SK-N-SH treated with all-trans-retinoic acid at 6 μM for 48 hours (cell line): ENCODE measurements around the gene SPOCD1.

ENCODE experiments used
- ATAC-seq: fragments of 200-7000 bp; cut with Tn5 transposase; 3 replicates; pipeline ENCODE4 v1.9.1; 2020; ENCODE audit warnings: mild to moderate bottlenecking, moderate library complexity
- BACH2 ChIP-seq: fragments of 250-450 bp; sonication (Bioruptor Pico); IDR thresholded peaks from 2 replicates; pipeline ENCODE4 v1.9.0; 2021; ENCODE audit warnings: mild to moderate bottlenecking, borderline replicate concordance
- CREB5 ChIP-seq: fragments of 250-450 bp; sonication (Bioruptor Pico); IDR thresholded peaks from 2 replicates; pipeline ENCODE4 v1.5.1; 2020; ENCODE audit warnings: low read depth, mild to moderate bottlenecking, moderate library complexity
- CSDC2 ChIP-seq: fragments of 250-450 bp; sonication (Bioruptor Pico); IDR thresholded peaks from 2 replicates; pipeline ENCODE4 v1.5.0; 2020; ENCODE audit warnings: mild to moderate bottlenecking, moderate library complexity
- CSRNP3 ChIP-seq: fragments of 250-450 bp; sonication (Bioruptor Pico); IDR thresholded peaks from 2 replicates; pipeline ENCODE4 v1.5.1; 2021; ENCODE audit warnings: mild to moderate bottlenecking, moderate library complexity
- ESRRG ChIP-seq: fragments of 250-450 bp; sonication (Bioruptor Pico); IDR thresholded peaks from 2 replicates; pipeline ENCODE4 v1.6.1; 2021; ENCODE audit warnings: mild to moderate bottlenecking
- ISL1 ChIP-seq: fragments of 250-450 bp; sonication (Bioruptor Pico); IDR thresholded peaks from 2 replicates; pipeline ENCODE4 v2.1.2; 2022; ENCODE audit warnings: mild to moderate bottlenecking, moderate library complexity
- OSR1 ChIP-seq: fragments of 250-450 bp; sonication (Bioruptor Pico); IDR thresholded peaks from 2 replicates; pipeline ENCODE4 v1.8.0; 2022; ENCODE audit warnings: moderate library complexity, mild to moderate bottlenecking, inconsistent platforms
- PATZ1 ChIP-seq: fragments of 250-450 bp; sonication (Bioruptor Pico); IDR thresholded peaks from 2 replicates; pipeline ENCODE4 v1.8.0; 2020; ENCODE audit warnings: mild to moderate bottlenecking, moderate library complexity, borderline replicate concordance
- POU6F1 ChIP-seq: fragments of 250-450 bp; sonication (Bioruptor Pico); IDR thresholded peaks from 2 replicates; pipeline ENCODE4 v1.8.0; 2021; ENCODE audit warnings: low read depth, mild to moderate bottlenecking, moderate library complexity, borderline replicate concordance
- PPARA ChIP-seq: fragments of 250-450 bp; sonication (Bioruptor Pico); IDR thresholded peaks from 2 replicates; pipeline ENCODE4 v1.5.0; 2020; ENCODE audit warnings: mild to moderate bottlenecking, borderline replicate concordance
- RARB ChIP-seq: fragments of 250-450 bp; sonication (Bioruptor Pico); IDR thresholded peaks from 2 replicates; pipeline ENCODE4 v1.8.0; 2021; ENCODE audit warnings: mild to moderate bottlenecking, moderate library complexity
- SNAI2 ChIP-seq: fragments of 250-450 bp; sonication (Bioruptor Pico); IDR thresholded peaks from 2 replicates; pipeline ENCODE4 v1.5.0; 2020; ENCODE audit warnings: mild to moderate bottlenecking, moderate library complexity
- TCF4 ChIP-seq: fragments of 250-450 bp; sonication (Bioruptor Pico); IDR thresholded peaks from 2 replicates; pipeline ENCODE4 v1.8.0; 2021; ENCODE audit warnings: mild to moderate bottlenecking, moderate library complexity, borderline replicate concordance
- TOX ChIP-seq: fragments of 250-450 bp; sonication (Bioruptor Pico); IDR thresholded peaks from 2 replicates; pipeline ENCODE4 v1.8.0; 2021; ENCODE audit warnings: mild to moderate bottlenecking, moderate library complexity, borderline replicate concordance
- TSHZ2 ChIP-seq: fragments of 250-450 bp; sonication (Bioruptor Pico); IDR thresholded peaks from 2 replicates; pipeline ENCODE4 v1.5.0; 2020; ENCODE audit warnings: mild to moderate bottlenecking, moderate library complexity
- ZC3H10 ChIP-seq: fragments of 250-450 bp; sonication (Bioruptor Pico); IDR thresholded peaks from 2 replicates; pipeline ENCODE4 v1.5.1; 2021; ENCODE audit warnings: mild to moderate bottlenecking, moderate library complexity
- ZFP3 ChIP-seq: fragments of 250-450 bp; sonication (Bioruptor Pico); IDR thresholded peaks from 2 replicates; pipeline ENCODE4 v1.5.0; 2020; ENCODE audit warnings: mild to moderate bottlenecking, moderate library complexity
- ZFP30 ChIP-seq: fragments of 450-650 bp; formaldehyde crosslinking; IDR thresholded peaks from 2 replicates; pipeline ENCODE4 v1.5.0; 2022; ENCODE audit warnings: mild to moderate bottlenecking, moderate library complexity
- ZNF565 ChIP-seq: fragments of 450-650 bp; formaldehyde crosslinking; conservative IDR thresholded peaks from 2 replicates; pipeline ENCODE4 v1.5.0; 2020; ENCODE audit warnings: low read depth, mild to moderate bottlenecking, moderate library complexity
- ZNF70 ChIP-seq: fragments of 450-650 bp; formaldehyde crosslinking; IDR thresholded peaks from 2 replicates; pipeline ENCODE4 v1.5.0; 2020; ENCODE audit warnings: mild to moderate bottlenecking, moderate library complexity
- ZNF8 ChIP-seq: fragments of 450-650 bp; formaldehyde crosslinking; IDR thresholded peaks from 2 replicates; pipeline ENCODE4 v1.5.0; 2020; ENCODE audit warnings: mild to moderate bottlenecking, moderate library complexity

Gene SPOCD1

GRCh38 chr1:31792116-31792515, 23.7 kb downstream of the SPOCD1 start:
- no peak for ATAC-seq
- TF ChIP-seq RARB (CRISPR knock-in tag) (no peak), PATZ1 (CRISPR knock-in tag) (no peak), POU6F1 (CRISPR knock-in tag) (no peak), ESRRG (CRISPR knock-in tag) (no peak), OSR1 (CRISPR knock-in tag) (no peak), TOX (no peak), ISL1 (CRISPR knock-in tag) (no peak), CSDC2 (no peak), TCF4 (no peak), ZNF565 (CRISPR knock-in tag) (no peak), CSRNP3 (CRISPR knock-in tag) (no peak), ZC3H10 (CRISPR knock-in tag) (no peak), TSHZ2 (CRISPR knock-in tag) (no peak), CREB5 (CRISPR knock-in tag) (no peak), PPARA (CRISPR knock-in tag) (no peak), ZNF70 (CRISPR knock-in tag) (no peak), BACH2 (CRISPR knock-in tag) (no peak)

- TF ChIP-seq SNAI2 = no peak
- TF ChIP-seq, all 23 proteins: peak for 0
- no peak for ATAC-seq
Measured at GRCh38 chr1:31791131-31791858, 24.5 kb downstream of the SPOCD1 start.

- ATAC-seq = no peak
Measured at GRCh38 chr1:31790641-31791091, 25.2 kb downstream of the SPOCD1 start.

GRCh38 chr1:31790140-31790539, 25.7 kb downstream of the SPOCD1 start:
- ATAC-seq = no peak
- TF ChIP-seq BACH2 (CRISPR knock-in tag) (no peak), ZNF8 (CRISPR knock-in tag) (no peak), OSR1 (CRISPR knock-in tag) (no peak), CREB5 (CRISPR knock-in tag) (no peak), ESRRG (CRISPR knock-in tag) (no peak), PPARA (CRISPR knock-in tag) (no peak), CSDC2 (no peak), ISL1 (CRISPR knock-in tag) (no peak), ZFP3 (CRISPR knock-in tag) (no peak), ZFP30 (CRISPR knock-in tag) (no peak)

More at GRCh38 chr1:31790641-31791091, 25.2 kb downstream of the SPOCD1 start:
- no peak for TF ChIP-seq ZNF70 (CRISPR knock-in tag)
- no peak for TF ChIP-seq ESRRG (CRISPR knock-in tag)
